Type B pancreatic cell (in vitro differentiated cells): ENCODE measurements around the gene RABGAP1L. TPM values are rescaled to one million over a fixed set of nuclear protein-coding genes. Genes with fewer than 3 reads are reported as not detected.
"Not testable (repeated sequence)": the region's sequence is repeated elsewhere in the genome, so short reads cannot be mapped to it uniquely, and the experiment has no call there.

Experiments
- DNase-seq: peaks from one replicate; pipeline ENCODE4 v3.0.0; 2021; ENCODE audit warnings: mixed read lengths; ENCODE audit not compliant: unreplicated experiment; ENCODE audit errors: extremely low spot score
- H3K27ac Mint-ChIP-seq: 2 replicates; pipeline ENCODE4 v1.8.0; 2021; ENCODE audit warnings: mild to moderate bottlenecking, mixed read lengths
- H3K27me3 Mint-ChIP-seq: 2 replicates; pipeline ENCODE4 v1.8.0; 2021; ENCODE audit warnings: mixed read lengths
- H3K36me3 Mint-ChIP-seq: 2 replicates; pipeline ENCODE4 v1.8.0; 2021; ENCODE audit warnings: mixed read lengths
- H3K4me1 Mint-ChIP-seq: one replicate; pipeline ENCODE4 v1.8.0; 2021; ENCODE audit warnings: mixed read lengths; ENCODE audit not compliant: unreplicated experiment
- H3K4me3 Mint-ChIP-seq: 2 replicates; pipeline ENCODE4 v1.8.0; 2021; ENCODE audit warnings: mild to moderate bottlenecking, mixed read lengths
- H3K9me3 Mint-ChIP-seq: 2 replicates; pipeline ENCODE4 v1.8.0; 2021; ENCODE audit warnings: mixed read lengths
- CTCF ChIP-seq: fragments of 200-600 bp; sonication (generic); conservative IDR thresholded peaks from 2 replicates; pipeline ENCODE4 v1.5.0; 2021; ENCODE audit warnings: antibody characterized with exemption, mild to moderate bottlenecking
- total RNA-seq: library from RNA; stranded (reverse); gene quantifications from 2 replicates; pipeline ENCODE4 v1.2.1, GENCODE V29; 2021; ENCODE audit warnings: low replicate concordance

The RABGAP1L gene
- total RNA-seq, 1 donor from 2014 or later, result 35.6 TPM

GRCh38 chr1:174580801-174581200 is 421.5 kb downstream of the RABGAP1L start:
- Mint-ChIP-seq H3K27ac (no peak overlapping the region), H3K36me3 (no peaks in the 10 kb centered on the region), H3K4me1 (no peaks in the 10 kb centered on the region), H3K27me3 (no peaks in the 10 kb centered on the region), H3K9me3 (no peaks in the 10 kb centered on the region), H3K4me3 (no peak overlapping the region)
- no peak for DNase-seq
- no peak for TF ChIP-seq CTCF

GRCh38 chr1:174583316-174583715 is 424.0 kb downstream of the RABGAP1L start:
- H3K4me3 Mint-ChIP-seq, result no peak overlapping the region
- no peaks in the 10 kb centered on the region for H3K9me3 Mint-ChIP-seq
- DNase-seq, result no peak
- H3K27ac Mint-ChIP-seq, result no peak overlapping the region
- no peaks in the 10 kb centered on the region for H3K4me1 Mint-ChIP-seq
- no peaks in the 10 kb centered on the region for H3K27me3 Mint-ChIP-seq
- TF ChIP-seq CTCF, result no peak
- peaks cover under 1% of the 10 kb centered on the region for H3K36me3 Mint-ChIP-seq

- Mint-ChIP-seq H3K4me3 (no peak overlapping the region), H3K9me3 (peaks cover 6% of the 10 kb centered on the region)
- TF ChIP-seq CTCF, result no peak
Observed at GRCh38 chr1:174584071-174584470, 424.8 kb downstream of the RABGAP1L start.

GRCh38 chr1:174588618-174589017 is 429.3 kb downstream of the RABGAP1L start:
- H3K4me1 Mint-ChIP-seq, DNase-seq, H3K36me3 Mint-ChIP-seq, H3K27ac Mint-ChIP-seq, H3K4me3 Mint-ChIP-seq, H3K27me3 Mint-ChIP-seq: not testable (repeated sequence)
- H3K9me3 Mint-ChIP-seq, result peaks cover 11% of the 10 kb centered on the region

More at GRCh38 chr1:174584071-174584470, 424.8 kb downstream of the RABGAP1L start:
- DNase-seq, result no peak
- Mint-ChIP-seq H3K36me3 (peaks cover 6% of the 10 kb centered on the region), H3K4me1 (no peaks in the 10 kb centered on the region), H3K27ac (no peak overlapping the region), H3K27me3 (no peaks in the 10 kb centered on the region)

GRCh38 chr1:174605198-174605597 is 445.9 kb downstream of the RABGAP1L start:
- Mint-ChIP-seq H3K27me3 (no peaks in the 10 kb centered on the region), H3K4me1 (no peaks in the 10 kb centered on the region), H3K27ac (no peak overlapping the region), H3K9me3 (peaks cover 4% of the 10 kb centered on the region), H3K4me3 (no peak overlapping the region), H3K36me3 (peaks cover 5% of the 10 kb centered on the region)
- TF ChIP-seq CTCF, result no peak
- DNase-seq, result no peak

- no peaks in the 10 kb centered on the region for H3K27me3 Mint-ChIP-seq
- DNase-seq, result no peak
- TF ChIP-seq CTCF, result no peak
- H3K36me3 Mint-ChIP-seq, result peaks cover 5% of the 10 kb centered on the region
- no peak overlapping the region for H3K4me3 Mint-ChIP-seq
- no peak overlapping the region for H3K27ac Mint-ChIP-seq
- H3K4me1 Mint-ChIP-seq, result no peaks in the 10 kb centered on the region
- peaks cover 4% of the 10 kb centered on the region for H3K9me3 Mint-ChIP-seq
Observed at GRCh38 chr1:174606471-174606870, 447.2 kb downstream of the RABGAP1L start.

- H3K27ac Mint-ChIP-seq, H3K9me3 Mint-ChIP-seq, H3K4me1 Mint-ChIP-seq, H3K27me3 Mint-ChIP-seq, DNase-seq, H3K4me3 Mint-ChIP-seq, H3K36me3 Mint-ChIP-seq: not testable (repeated sequence)
Observed at GRCh38 chr1:174617905-174618304, 458.6 kb downstream of the RABGAP1L start.
